Colonic mucosa (tissue), 4 donors: Measurements from ENCODE around the gene CCDC28B. TPM values are rescaled to one million over a fixed set of nuclear protein-coding genes. Genes with fewer than 3 reads are reported as not detected.
A peak's percentile ranks its signal among the peaks of the same experiment; 100 is the strongest.

Source experiments
- DNase-seq: peaks from one replicate; pipeline ENCODE4 v3.0.0-alpha.2; 2020
- H3K27ac ChIP-seq: fragments of 200-600 bp; one replicate; pipeline ENCODE4 v1.8.0; 2021
- H3K27me3 ChIP-seq: fragments of 200-600 bp; one replicate; pipeline ENCODE4 v1.8.0; 2021
- H3K36me3 ChIP-seq: fragments of 200-600 bp; one replicate; pipeline ENCODE4 v1.8.0; 2021
- H3K4me1 ChIP-seq: fragments of 200-600 bp; one replicate; pipeline ENCODE4 v1.8.0; 2021; ENCODE audit warnings: mild to moderate bottlenecking
- H3K4me3 ChIP-seq: fragments of 200-600 bp; one replicate; pipeline ENCODE4 v1.8.0; 2021
- H3K9ac ChIP-seq, 2 donors: one replicate each; pipeline ENCODE4 v1.7.0; 2013; ENCODE audit warnings: control low read depth in 2 of 2, low read depth in 2 of 2, low read length in 2 of 2
- H3K9me3 ChIP-seq: fragments of 200-600 bp; one replicate; pipeline ENCODE4 v1.8.0; 2021
- CTCF ChIP-seq: fragments of 200-600 bp; IDR thresholded peaks from one replicate; pipeline ENCODE4 v1.8.0; 2022; ENCODE audit warnings: antibody characterized with exemption, mild to moderate bottlenecking
- intact Hi-C: fragments of 100-400 bp; cut with DNase I; formaldehyde crosslinking; loops from one replicate; pipeline ENCODE4 v1.14.1; 2022
- total RNA-seq, 2 donors: library from RNA; stranded (reverse); fragmentation: NEBNext Ultra II Directional in 1 of 2; extraction: Animal tissue kit (Norgen Biotek cat#: 25700) in 1 of 2; gene quantifications; one replicate each; pipeline ENCODE4 v1.2.1, GENCODE V29; 2021
- donor health status: healthy.
- donor health status: DM: no; HTN: no; CAD: no.
- donor health status: DM: no; HTN: no; CAD: no.

The CCDC28B gene
- total RNA-seq, 2 donors from 2014 or later, result 2.8 to 5.1 TPM

- Histone ChIP-seq H3K9me3 (no peaks in the 10 kb centered on the region), H3K27me3 (no peaks in the 10 kb centered on the region), H3K4me3 (no peak overlapping the region), H3K4me1 (peaks cover 10% of the 10 kb centered on the region), H3K36me3 (no peaks in the 10 kb centered on the region), H3K9ac (no peak overlapping the region), H3K27ac (peak overlapping the region; percentile 63)
- intact Hi-C loops, result loop anchor here (10.0 kb wide), 1 partner anchor 87 kb away; the partner anchor contains the start of gene MARCKSL1
- no peak for TF ChIP-seq CTCF
- DNase-seq, result no peak
These were observed 47.1 kb downstream of the CCDC28B start for GRCh38 chr1:32247452-32247851.

- Histone ChIP-seq H3K4me3 (no peak overlapping the region), H3K9ac (peak overlapping the region in 1 of 2 donors; percentile 46), H3K27ac (peak overlapping the region; percentile 63), H3K4me1 (peaks cover 10% of the 10 kb centered on the region), H3K27me3 (no peaks in the 10 kb centered on the region), H3K9me3 (no peaks in the 10 kb centered on the region), H3K36me3 (no peaks in the 10 kb centered on the region)
- peak; percentile 84 for TF ChIP-seq CTCF
- intact Hi-C loops, result loop anchor here (10.0 kb wide), 1 partner anchor 87 kb away; the partner anchor contains the start of gene MARCKSL1
- DNase-seq, result peak; percentile 93
These were observed 47.8 kb downstream of the CCDC28B start for GRCh38 chr1:32247983-32248889.

- H3K4me1 ChIP-seq, result peaks cover 10% of the 10 kb centered on the region
- H3K36me3 ChIP-seq, result no peaks in the 10 kb centered on the region
- intact Hi-C loops, result loop anchor here (10.0 kb wide), 1 partner anchor 85 kb away; the partner anchor contains the start of gene MARCKSL1
- no peaks in the 10 kb centered on the region for H3K9me3 ChIP-seq
- no peak overlapping the region for H3K4me3 ChIP-seq
- H3K9ac ChIP-seq, result peak overlapping the region in 1 of 2 donors; percentile 51
- no peaks in the 10 kb centered on the region for H3K27me3 ChIP-seq
- no peak for TF ChIP-seq CTCF
- peak overlapping the region; percentile 68 for H3K27ac ChIP-seq
- peak; percentile 47 for DNase-seq
These were observed 49.6 kb downstream of the CCDC28B start for GRCh38 chr1:32249831-32250525.

- Histone ChIP-seq H3K9ac (peak within 1 kb of the TSS; percentile 51 to 63), H3K9me3 (no peaks in the 10 kb centered on the region), H3K27me3 (no peaks in the 10 kb centered on the region), H3K27ac (peak within 1 kb of the TSS; percentile 68), H3K4me1 (peaks cover 10% of the 10 kb centered on the region), H3K4me3 (peak within 1 kb of the TSS; percentile 10), H3K36me3 (no peaks in the 10 kb centered on the region)
- intact Hi-C loops, result no loop called here
- DNase-seq, result no peak
- TF ChIP-seq CTCF, result no peak
These were observed 50.7 kb downstream of the CCDC28B start, which contains the start of gene LCK for GRCh38 chr1:32250893-32251716. Gene LCK (plus strand): TSS chr1:32251265. CDS start chr1:32274330, 23,065 bp downstream.

Other genes starting within 250 kb of the CCDC28B start
- 100 to 1,000 TPM; 105 to 147 TPM for gene KHDRBS1, start 186.7 kb upstream of the CCDC28B start, total RNA-seq
- 10 to 100 TPM; 12.3 to 18.2 TPM for gene TMEM39B, start 127.7 kb upstream of the CCDC28B start, total RNA-seq
- gene KPNA6, start 92.5 kb upstream of the CCDC28B start, total RNA-seq, result 10 to 100 TPM; 56.7 to 66.9 TPM
- gene TXLNA, start 20.9 kb upstream of the CCDC28B start, total RNA-seq, result 10 to 100 TPM; 32.5 to 47.7 TPM
- gene IQCC, start 5.1 kb downstream of the CCDC28B start, total RNA-seq, result 1 to 10 TPM; 1.8 to 4.3 TPM
- gene DCDC2B, start 8.5 kb downstream of the CCDC28B start, total RNA-seq, result not detected
- 10 to 100 TPM; 20.3 to 27.0 TPM for gene TMEM234, start 21.8 kb downstream of the CCDC28B start, total RNA-seq
- 100 to 1,000 TPM; 142 to 264 TPM for gene EIF3I, start 21.8 kb downstream of the CCDC28B start, total RNA-seq
- 1 to 10 TPM; 4.2 to 5.5 TPM for gene FAM167B, start 46.6 kb downstream of the CCDC28B start, total RNA-seq
- gene LCK, start 50.7 kb downstream of the CCDC28B start, total RNA-seq, result 10 to 100 TPM in 1 of 2 donors, 1 to 10 TPM in 1; 3.7 to 24.7 TPM
- 100 to 1,000 TPM; 226 to 291 TPM for gene HDAC1, start 91.5 kb downstream of the CCDC28B start, total RNA-seq
- 100 to 1,000 TPM; 174 to 199 TPM for gene MARCKSL1, start 135.6 kb downstream of the CCDC28B start, total RNA-seq
- 1 to 10 TPM; 5.6 to 8.0 TPM for gene FAM229A, start 161.9 kb downstream of the CCDC28B start, total RNA-seq
- under 1 TPM; 0.61 to 0.99 TPM for gene TSSK3, start 161.9 kb downstream of the CCDC28B start, total RNA-seq
- gene BSDC1, start 193.8 kb downstream of the CCDC28B start, total RNA-seq, result 10 to 100 TPM; 65.7 to 76.8 TPM